GM23338 (cell line): ENCODE measurements around the gene SYNRG.

Source experiments
- EZH2phosphoT487 ChIP-seq: fragments of 200-600 bp; sonication (generic); IDR thresholded peaks from one replicate; pipeline ENCODE4 v1.8.1; 2018; ENCODE audit warnings: antibody characterized with exemption; ENCODE audit not compliant: unreplicated experiment
- NANOG ChIP-seq: IDR thresholded peaks from 2 replicates; pipeline ENCODE4 v1.6.1; 2016; ENCODE audit warnings: antibody characterized with exemption, borderline replicate concordance
- TF ChIP-seq, protein P1 (sequence below): IDR thresholded peaks from one replicate; pipeline ENCODE4 v1.6.1; 2018; ENCODE audit warnings: antibody characterized with exemption; ENCODE audit not compliant: unreplicated experiment

DNA sequence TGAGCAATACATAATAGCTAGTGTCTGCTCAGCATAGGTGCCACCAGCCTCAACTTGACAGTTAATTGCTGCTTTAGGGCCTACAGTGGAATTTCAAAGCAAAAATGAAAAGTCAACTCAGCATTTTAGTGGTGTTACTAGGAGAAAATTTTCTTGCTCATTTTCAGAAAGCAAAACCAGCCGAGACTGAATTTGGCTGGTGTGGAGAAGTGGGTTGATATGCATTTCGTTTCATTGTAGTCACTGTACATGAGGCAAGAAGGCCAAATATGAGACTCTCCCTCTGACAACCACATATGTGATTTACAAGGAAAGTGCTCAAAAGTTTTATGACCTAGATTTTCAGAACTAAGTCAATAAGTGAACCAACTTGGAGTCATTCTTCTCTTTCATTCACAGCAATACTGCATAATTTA is 65.6 kb downstream of the SYNRG start:
- TF ChIP-seq, protein P1, sequence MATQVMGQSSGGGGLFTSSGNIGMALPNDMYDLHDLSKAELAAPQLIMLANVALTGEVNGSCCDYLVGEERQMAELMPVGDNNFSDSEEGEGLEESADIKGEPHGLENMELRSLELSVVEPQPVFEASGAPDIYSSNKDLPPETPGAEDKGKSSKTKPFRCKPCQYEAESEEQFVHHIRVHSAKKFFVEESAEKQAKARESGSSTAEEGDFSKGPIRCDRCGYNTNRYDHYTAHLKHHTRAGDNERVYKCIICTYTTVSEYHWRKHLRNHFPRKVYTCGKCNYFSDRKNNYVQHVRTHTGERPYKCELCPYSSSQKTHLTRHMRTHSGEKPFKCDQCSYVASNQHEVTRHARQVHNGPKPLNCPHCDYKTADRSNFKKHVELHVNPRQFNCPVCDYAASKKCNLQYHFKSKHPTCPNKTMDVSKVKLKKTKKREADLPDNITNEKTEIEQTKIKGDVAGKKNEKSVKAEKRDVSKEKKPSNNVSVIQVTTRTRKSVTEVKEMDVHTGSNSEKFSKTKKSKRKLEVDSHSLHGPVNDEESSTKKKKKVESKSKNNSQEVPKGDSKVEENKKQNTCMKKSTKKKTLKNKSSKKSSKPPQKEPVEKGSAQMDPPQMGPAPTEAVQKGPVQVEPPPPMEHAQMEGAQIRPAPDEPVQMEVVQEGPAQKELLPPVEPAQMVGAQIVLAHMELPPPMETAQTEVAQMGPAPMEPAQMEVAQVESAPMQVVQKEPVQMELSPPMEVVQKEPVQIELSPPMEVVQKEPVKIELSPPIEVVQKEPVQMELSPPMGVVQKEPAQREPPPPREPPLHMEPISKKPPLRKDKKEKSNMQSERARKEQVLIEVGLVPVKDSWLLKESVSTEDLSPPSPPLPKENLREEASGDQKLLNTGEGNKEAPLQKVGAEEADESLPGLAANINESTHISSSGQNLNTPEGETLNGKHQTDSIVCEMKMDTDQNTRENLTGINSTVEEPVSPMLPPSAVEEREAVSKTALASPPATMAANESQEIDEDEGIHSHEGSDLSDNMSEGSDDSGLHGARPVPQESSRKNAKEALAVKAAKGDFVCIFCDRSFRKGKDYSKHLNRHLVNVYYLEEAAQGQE: no peak
- TF ChIP-seq EZH2phosphoT487 (no peak), NANOG (no peak)
